Pancreas (tissue), 10 donors: ENCODE results near the gene CTIF. TPM values are rescaled to one million over a fixed set of nuclear protein-coding genes. Genes with fewer than 3 reads are reported as not detected.

Source experiments
- ATAC-seq, 4 donors: fragments of 200-7000 bp; cut with Tn5 transposase; one replicate each; pipeline versions ENCODE4 v1.8.0 to v1.9.1; 2020; ENCODE audit warnings: mild to moderate bottlenecking in 4 of 4, moderate library complexity in 4 of 4
- DNase-seq, 6 donors: peaks; one replicate each; pipeline ENCODE4 v3.0.0-alpha.2; 2020
- FAIRE-seq: peaks from 2 replicates; lab custom pipeline; 2012; peaks lifted over from hg19 to GRCh38; lab: Jason Lieb, UNC
- H3K27ac ChIP-seq, 4 donors: fragments of 200-600 bp; sonication (generic); 1 replicate in 3 of 4; 2 replicates in 1 of 4; pipeline versions ENCODE4 v1.5.0 to v1.8.0; 2020
- H3K27me3 ChIP-seq, 4 donors: fragments of 200-600 bp; one replicate each; pipeline ENCODE4 v1.8.0; 2021
- H3K36me3 ChIP-seq, 3 donors: fragments of 200-600 bp; sonication (generic) in 1 of 3; one replicate each; pipeline versions ENCODE4 v1.5.0 to v1.8.0; 2020 to 2021
- H3K4me1 ChIP-seq, 3 donors: fragments of 200-600 bp; one replicate each; pipeline ENCODE4 v1.8.0; 2021
- H3K4me3 ChIP-seq, 4 donors: fragments of 200-600 bp; sonication (generic) in 2 of 4; one replicate each; pipeline versions ENCODE4 v1.5.0 to v1.8.0; 2020 to 2021
- H3K9me3 ChIP-seq, 4 donors: fragments of 200-600 bp; one replicate each; pipeline ENCODE4 v1.8.0; 2021
- CTCF ChIP-seq, 4 donors: fragments of 200-600 bp; sonication (generic) in 3 of 4; IDR thresholded peaks; one replicate each; pipeline versions ENCODE4 v1.5.0 to v1.8.0; 2021; ENCODE audit warnings: antibody characterized with exemption in 4 of 4
- WGBS, 2 donors: extraction: QIAGEN DNeasy Blood & Tissue Kit; methylation state at CpG; one replicate each; pipeline ENCODE4 v1.1.7; 2013; 5-methylcytosine and 5-hydroxymethylcytosine counted together
- intact Hi-C, 3 donors: fragments of 100-400 bp; cut with DNase I; formaldehyde crosslinking; loops; one replicate each; pipeline versions ENCODE4 v1.11.1 to v1.14.2; 2022
- polyA plus RNA-seq, 2 donors: library from polyadenylated mRNA; stranded (reverse); fragments of 200-250 nt; gene quantifications; one replicate each; pipeline ENCODE4 v1.2.3, GENCODE V29; 2013
- total RNA-seq, 6 donors: library from RNA; stranded (reverse); fragmentation: NEBNext Ultra II Directional in 4 of 6; extraction: Animal tissue kit (Norgen Biotek cat#: 25700) in 4 of 6; gene quantifications; one replicate each; pipeline versions ENCODE4 v1.2.1 to v1.2.4, GENCODE V29; 2021 to 2023
- donor health status: healthy with polysubstance abuse.
- donor health status: DM: no; HTN: no; CAD: no; lungs with moderate emphysema.
- donor health status: DM: no; HTN: no; CAD: no.
- donor health status: control.
- donor health status: control.
- donor health status: Bipolar disorder and iron deficiency.
- donor health status: DM: yes; HTN: yes; CAD: no.
- donor health status: DM: no; HTN: no; CAD: no.
- donor health status: DM: no; HTN: no; CAD: no.
- donor health status: DM: yes; HTN: yes; CAD: no.

Gene CTIF
- total and polyA plus RNA-seq, 8 donors, result 15.1 to 27.4 (median 16.7) TPM

- DNase-seq (peak in 1 of 6 donors; percentile 28), ATAC-seq (no peak), FAIRE-seq (no peak)
- H3K4me3 ChIP-seq, result no peak overlapping the region
- H3K4me1 ChIP-seq, result peaks cover 6 to 19% (median 10%) of the 10 kb centered on the region in 3 donors
- H3K27me3 ChIP-seq, result no peaks in the 10 kb centered on the region
- no peak for TF ChIP-seq CTCF (IDR thresholded peaks at IDR 0.05)
- no peaks in the 10 kb centered on the region for H3K9me3 ChIP-seq
- WGBS, 2 donors, result 77 to 81% methylated on average over 7 of the region's 7 CpGs
- intact Hi-C loops, result no loop called here
- H3K27ac ChIP-seq, result no peak overlapping the region
- H3K36me3 ChIP-seq, result no peaks in the 10 kb centered on the region
These were observed 301.1 kb downstream of the CTIF start for GRCh38 chr18:48839819-48840490.

DNA sequence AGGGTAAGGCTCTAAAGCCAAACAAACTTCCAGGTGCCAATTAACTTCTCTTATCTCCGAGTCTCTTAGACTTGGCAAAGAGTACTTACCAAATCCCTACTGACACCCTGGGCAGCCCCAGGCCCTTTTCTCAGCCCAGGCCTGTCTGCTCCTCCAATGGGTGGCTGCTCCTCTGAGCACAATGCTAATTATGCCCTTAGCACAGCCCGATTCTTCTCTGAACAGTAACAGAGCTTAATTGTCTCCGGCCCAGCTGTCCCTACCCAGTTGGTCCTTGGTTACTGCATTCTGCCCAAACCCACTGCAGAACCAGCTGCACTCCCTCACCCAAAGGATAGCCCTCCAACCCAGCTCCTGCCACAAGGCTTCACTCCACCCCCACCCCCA lies 301.7 kb downstream of the CTIF start:
- FAIRE-seq (no peak), DNase-seq (peak in 1 of 6 donors; percentile 19), ATAC-seq (no peak)
- intact Hi-C loops, result no loop called here
- Histone ChIP-seq H3K4me1 (peaks cover 6 to 19% (median 10%) of the 10 kb centered on the region in 3 donors), H3K4me3 (no peak overlapping the region), H3K27me3 (no peaks in the 10 kb centered on the region), H3K36me3 (no peaks in the 10 kb centered on the region), H3K27ac (no peak overlapping the region), H3K9me3 (no peaks in the 10 kb centered on the region)
- no peak for TF ChIP-seq CTCF (IDR thresholded peaks at IDR 0.05)
- 62 to 66% methylated on average over 3 of the region's 3 CpGs for WGBS, 2 donors

GRCh38 chr18:48841381-48842258 lies 302.8 kb downstream of the CTIF start:
- no peak overlapping the region for H3K4me3 ChIP-seq
- no peak for FAIRE-seq
- DNase-seq, result peak in 1 of 6 donors; percentile 54
- no peaks in the 10 kb centered on the region for H3K36me3 ChIP-seq
- peak in 2 of 4 donors; percentile 35 to 51 for ATAC-seq
- WGBS, 2 donors, result 84 to 86% methylated on average over 30 to 31 of the region's 31 CpGs
- intact Hi-C loops, result no loop called here
- TF ChIP-seq CTCF (IDR thresholded peaks at IDR 0.05), result no peak
- H3K27ac ChIP-seq, result peak overlapping the region; percentile 6 to 65 (median 60)
- no peaks in the 10 kb centered on the region for H3K9me3 ChIP-seq
- H3K4me1 ChIP-seq, result peaks cover 6 to 19% (median 10%) of the 10 kb centered on the region in 3 donors
- H3K27me3 ChIP-seq, result no peaks in the 10 kb centered on the region

DNA sequence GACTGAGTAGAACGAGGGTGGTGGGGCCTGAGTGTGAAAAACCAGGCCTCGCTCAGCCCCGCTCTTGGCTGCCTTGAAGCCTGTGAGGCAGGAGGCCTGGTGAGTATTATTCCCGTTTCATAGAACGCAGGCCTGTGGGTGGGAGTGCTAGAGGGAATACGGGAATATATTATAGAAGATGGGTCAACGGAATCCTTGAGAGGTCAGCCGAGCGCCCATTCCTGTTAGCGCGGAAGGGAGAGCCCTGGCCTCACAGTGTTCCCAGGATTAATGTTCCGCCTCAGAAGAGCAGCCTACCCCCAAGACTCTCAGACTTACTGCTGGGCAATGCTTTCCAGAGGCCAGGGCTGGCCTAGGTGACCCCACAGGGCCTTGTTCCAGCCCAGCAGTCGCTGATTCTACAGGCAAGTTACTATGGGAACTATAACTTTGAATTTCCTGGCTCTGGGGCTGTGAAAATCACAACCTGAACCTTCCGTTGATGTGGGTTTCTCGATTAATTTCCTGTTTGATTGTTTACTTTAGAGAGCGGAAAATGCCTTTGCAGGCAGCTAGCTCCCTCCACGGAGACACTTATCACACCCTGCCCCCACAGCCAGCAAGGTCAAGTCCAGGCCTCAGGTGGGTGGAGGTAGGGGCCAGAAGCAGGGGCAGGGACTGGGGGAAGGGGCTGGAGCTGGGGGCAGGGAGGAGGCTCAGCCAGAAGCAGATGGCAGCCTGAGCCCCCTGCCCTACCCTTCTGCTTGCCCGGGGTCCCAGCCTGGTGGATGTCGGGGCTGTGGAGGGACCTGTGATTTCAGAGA lies 303.6 kb downstream of the CTIF start:
- WGBS, 2 donors, result 67% methylated on average over 19 of the region's 19 CpGs
- peak; percentile 71 to 84 (median 78) for ATAC-seq
- no peak overlapping the region for H3K4me3 ChIP-seq
- peak overlapping the region; percentile 6 to 65 (median 60) for H3K27ac ChIP-seq
- no peak for TF ChIP-seq CTCF (IDR thresholded peaks at IDR 0.05)
- H3K4me1 ChIP-seq, result peaks cover 6 to 19% (median 10%) of the 10 kb centered on the region in 3 donors
- no peaks in the 10 kb centered on the region for H3K27me3 ChIP-seq
- no peak for FAIRE-seq
- intact Hi-C loops, result no loop called here
- H3K36me3 ChIP-seq, result no peaks in the 10 kb centered on the region
- no peaks in the 10 kb centered on the region for H3K9me3 ChIP-seq
- DNase-seq, result peak in 4 of 6 donors; percentile 37 to 53 (median 44)
